SU-DHL-6 (cell line): ENCODE data around the gene MYBPH.

Experiments used
- CTCF ChIP-seq: fragments of 200-600 bp; sonication (generic); IDR thresholded peaks from one replicate; pipeline ENCODE4 v1.5.1; 2017; ENCODE audit warnings: antibody characterized with exemption, mild to moderate bottlenecking, low read length, moderate library complexity; ENCODE audit not compliant: insufficient read depth, poor library complexity, severe bottlenecking
- EZH2phosphoT487 ChIP-seq: fragments of 200-600 bp; sonication (generic), shearing (Covaris generic); conservative IDR thresholded peaks from 2 replicates; pipeline ENCODE4 v1.6.1; 2018; ENCODE audit warnings: mild to moderate bottlenecking, antibody characterized with exemption, low read length, moderate library complexity, mixed read lengths

- TF ChIP-seq CTCF = no peak
- no peak for TF ChIP-seq EZH2phosphoT487
These were observed 19.3 kb downstream of the MYBPH start for GRCh38 chr1:203156280-203156679.
